GM23338 (cell line): ENCODE results near the gene TTC22. TPM values are rescaled to one million over a fixed set of nuclear protein-coding genes. Genes with fewer than 3 reads are reported as not detected.

Experiments used
- ATAC-seq: fragments of 200-7000 bp; cut with Tn5 transposase; 3 replicates; pipeline ENCODE4 v1.9.1; 2020
- DNase-seq: peaks from one replicate; pipeline ENCODE4 v3.0.0-alpha.2; 2015; ENCODE audit warnings: low spot score
- H2AFZ ChIP-seq: fragments of 200-600 bp; sonication (generic); 2 replicates; pipeline ENCODE4 v1.8.0; 2016; ENCODE audit warnings: antibody characterized with exemption, mild to moderate bottlenecking, moderate library complexity
- H3F3A ChIP-seq: fragments of 200-600 bp; sonication (generic); replicated peaks from 2 replicates; pipeline ENCODE4 v1.8.0; 2017; ENCODE audit warnings: antibody characterized with exemption, mixed run types, low read depth
- H3K27ac ChIP-seq: fragments of 200-600 bp; sonication (generic); 2 replicates; pipeline ENCODE4 v1.6.1; 2016; ENCODE audit warnings: low read depth
- H3K27me3 ChIP-seq: fragments of 200-600 bp; sonication (generic); 2 replicates; pipeline ENCODE4 v1.8.0; 2016; ENCODE audit warnings: mild to moderate bottlenecking, mixed run types, moderate library complexity; ENCODE audit not compliant: insufficient read depth
- H3K36me3 ChIP-seq: fragments of 200-600 bp; sonication (generic); 2 replicates; pipeline ENCODE4 v1.8.0; 2016; ENCODE audit warnings: mild to moderate bottlenecking; ENCODE audit not compliant: insufficient read depth
- H3K4me1 ChIP-seq: fragments of 200-600 bp; sonication (generic); 2 replicates; pipeline ENCODE4 v1.8.0; 2016; ENCODE audit warnings: mild to moderate bottlenecking, moderate library complexity; ENCODE audit not compliant: insufficient read depth
- H3K4me2 ChIP-seq: fragments of 200-600 bp; sonication (generic); 2 replicates; pipeline ENCODE4 v1.7.1; 2017; ENCODE audit warnings: mixed run types
- H3K4me3 ChIP-seq: fragments of 200-600 bp; sonication (generic); 2 replicates; pipeline ENCODE4 v1.6.1; 2016; ENCODE audit warnings: mixed run types
- H3K79me2 ChIP-seq: fragments of 200-600 bp; sonication (generic); replicated peaks from 2 replicates; pipeline ENCODE4 v1.8.0; 2017; ENCODE audit warnings: mild to moderate bottlenecking; ENCODE audit not compliant: insufficient read depth
- H3K9me2 ChIP-seq: fragments of 200-600 bp; sonication (generic); 2 replicates; pipeline ENCODE4 v1.8.0; 2017; ENCODE audit not compliant: insufficient read depth
- H4K20me1 ChIP-seq: fragments of 200-600 bp; sonication (generic); replicated peaks from 2 replicates; pipeline ENCODE4 v1.8.0; 2017; ENCODE audit warnings: mild to moderate bottlenecking; ENCODE audit not compliant: insufficient read depth
- H3K27ac Mint-ChIP-seq: 2 replicates; pipeline ENCODE4 v1.8.0; 2020; ENCODE audit warnings: inconsistent platforms, mild to moderate bottlenecking, moderate library complexity, mixed read lengths
- H3K27me3 Mint-ChIP-seq: 3 replicates; pipeline ENCODE4 v1.8.0; 2022; ENCODE audit warnings: low read depth, mild to moderate bottlenecking, moderate library complexity, mixed read lengths, inconsistent platforms; ENCODE audit not compliant: insufficient read depth, poor library complexity
- H3K36me3 Mint-ChIP-seq: 3 replicates; pipeline ENCODE4 v1.8.0; 2021; ENCODE audit warnings: low read depth, mild to moderate bottlenecking, inconsistent platforms, moderate library complexity, mixed read lengths
- H3K4me1 Mint-ChIP-seq: 3 replicates; pipeline ENCODE4 v1.8.0; 2020; ENCODE audit warnings: mild to moderate bottlenecking, inconsistent platforms, mixed read lengths
- H3K4me3 Mint-ChIP-seq: 3 replicates; pipeline ENCODE4 v1.8.0; 2021; ENCODE audit warnings: moderate library complexity, mild to moderate bottlenecking, inconsistent platforms, mixed read lengths
- H3K9me3 Mint-ChIP-seq: 3 replicates; pipeline ENCODE4 v1.8.0; 2020; ENCODE audit warnings: moderate library complexity, mild to moderate bottlenecking, inconsistent platforms, mixed read lengths
- CREB1 ChIP-seq: fragments of 250-450 bp; sonication (Bioruptor Pico); IDR thresholded peaks from 2 replicates; pipeline ENCODE4 v1.5.0; 2020; ENCODE audit warnings: low read depth, mild to moderate bottlenecking, moderate library complexity
- CTCF ChIP-seq, 2 experiments: fragments of 200-600 bp in 1 of 2; sonication (generic) in 1 of 2; conservative IDR thresholded peaks; 2 replicates each; pipeline versions ENCODE4 v1.5.1 to v1.6.1; 2016 to 2017; ENCODE audit warnings: antibody characterized with exemption in 2 of 2, low read depth in 2 of 2, mild to moderate bottlenecking in 2 of 2, moderate library complexity in 1 of 2
- ETS1 ChIP-seq: IDR thresholded peaks from 2 replicates; pipeline ENCODE4 v1.6.1; 2016; ENCODE audit warnings: antibody characterized with exemption
- EZH2 ChIP-seq: fragments of 200-600 bp; sonication (generic); IDR thresholded peaks from one replicate; pipeline ENCODE4 v1.8.0; 2017; ENCODE audit warnings: antibody characterized with exemption, mild to moderate bottlenecking, low read depth; ENCODE audit not compliant: unreplicated experiment
- EZH2phosphoT487 ChIP-seq: fragments of 200-600 bp; sonication (generic); IDR thresholded peaks from one replicate; pipeline ENCODE4 v1.8.1; 2018; ENCODE audit warnings: antibody characterized with exemption; ENCODE audit not compliant: unreplicated experiment
- JUNB ChIP-seq: IDR thresholded peaks from one replicate; pipeline ENCODE4 v1.6.1; 2016; ENCODE audit warnings: antibody characterized with exemption; ENCODE audit not compliant: unreplicated experiment
- NANOG ChIP-seq: IDR thresholded peaks from 2 replicates; pipeline ENCODE4 v1.6.1; 2016; ENCODE audit warnings: antibody characterized with exemption, borderline replicate concordance
- POLR2AphosphoS5 ChIP-seq: IDR thresholded peaks from 2 replicates; pipeline ENCODE4 v1.6.1; 2016; ENCODE audit warnings: antibody characterized with exemption, low read depth
- REST ChIP-seq: IDR thresholded peaks from one replicate; pipeline ENCODE4 v1.6.1; 2018; ENCODE audit warnings: antibody characterized with exemption; ENCODE audit not compliant: unreplicated experiment
- STAT1 ChIP-seq: IDR thresholded peaks from one replicate; pipeline ENCODE4 v1.6.1; 2016; ENCODE audit warnings: antibody characterized with exemption; ENCODE audit not compliant: unreplicated experiment
- ZNF331 ChIP-seq: fragments of 250-450 bp; sonication (Bioruptor Pico); IDR thresholded peaks from 2 replicates; pipeline ENCODE4 v1.5.0; 2020; ENCODE audit warnings: low read depth, mild to moderate bottlenecking, moderate library complexity
- polyA plus RNA-seq: library from polyadenylated mRNA; unstranded; fragments of >200 nt; fragmentation: Nextera tagmentation; extraction: Ambion mirVana; gene quantifications from 2 replicates; pipeline ENCODE4 v1.2.1, GENCODE V29; 2016
- total RNA-seq: library from RNA; depleted of rRNA; stranded (reverse); fragments of >200 nt; shearing (Covaris generic); gene quantifications from 2 replicates; pipeline ENCODE4 v1.2.3, GENCODE V29; 2014

TTC22 gene
- total and polyA plus RNA-seq, 2 experiments from 2014 or later, result 1.2 to 2.5 TPM

- Mint-ChIP-seq H3K4me1 (peaks cover 13% of the 10 kb centered on the region), H3K4me3 (no peak overlapping the region), H3K9me3 (no peaks in the 10 kb centered on the region; the same call in 1 of the 3 replicates), H3K36me3 (no peaks in the 10 kb centered on the region), H3K27me3 (peaks cover 2% of the 10 kb centered on the region), H3K27ac (no peak overlapping the region)
- H3K4me2 ChIP-seq, result no peak overlapping the region
- peaks cover 9% of the 10 kb centered on the region for H3K4me1 ChIP-seq
- H3K36me3 ChIP-seq, result no peaks in the 10 kb centered on the region
- no peak for TF ChIP-seq POLR2AphosphoS5
- TF ChIP-seq CTCF (conservative IDR thresholded peaks at IDR 0.05; ENCODE audit: low read depth in 2 of 2), result peak; percentile 22 to 56; a peak in 2 of 4 replicates
- H3K27me3 ChIP-seq, result no peaks in the 10 kb centered on the region
- DNase-seq (no peak), ATAC-seq (no peak)
- 0 out of 2 replicates have a peak, but pooled peaks cover 3% of the 10 kb centered on the region for H3F3A ChIP-seq
- H3K4me3 ChIP-seq, result no peak overlapping the region
- no peak overlapping the region for H3K27ac ChIP-seq
- H4K20me1 ChIP-seq, result no peaks in the 10 kb centered on the region
- no peak overlapping the region for H2AFZ ChIP-seq
- H3K79me2 ChIP-seq, result peaks cover 10% of the 10 kb centered on the region
- H3K9me2 ChIP-seq, result peaks cover 2% of the 10 kb centered on the region; the same call in 1 of the 2 replicates
Measured at GRCh38 chr1:54768093-54768492, 33.0 kb downstream of the TTC22 start.

GRCh38 chr1:54767526-54767925 lies 33.6 kb downstream of the TTC22 start:
- DNase-seq (no peak), ATAC-seq (no peak)
- Mint-ChIP-seq H3K4me3 (no peak overlapping the region), H3K27ac (no peak overlapping the region), H3K27me3 (no peaks in the 10 kb centered on the region), H3K36me3 (no peaks in the 10 kb centered on the region), H3K9me3 (no peaks in the 10 kb centered on the region; the same call in 2 of the 3 replicates), H3K4me1 (peaks cover 16% of the 10 kb centered on the region)
- Histone ChIP-seq H3K36me3 (no peaks in the 10 kb centered on the region), H3K27ac (no peak overlapping the region), H3K79me2 (peaks cover 15% of the 10 kb centered on the region), H3K27me3 (no peaks in the 10 kb centered on the region), H3F3A (0 out of 2 replicates have a peak, but pooled peaks cover 3% of the 10 kb centered on the region), H3K4me1 (peaks cover 9% of the 10 kb centered on the region), H3K4me3 (no peak overlapping the region), H2AFZ (no peak overlapping the region), H4K20me1 (no peaks in the 10 kb centered on the region), H3K9me2 (no peaks in the 10 kb centered on the region), H3K4me2 (no peak overlapping the region)
- no peak for TF ChIP-seq ZNF331
- no peak for TF ChIP-seq EZH2
- TF ChIP-seq CREB1 (CRISPR knock-in tag), result no peak
- TF ChIP-seq POLR2AphosphoS5, result no peak
- no peak for TF ChIP-seq NANOG
- no peak for TF ChIP-seq JUNB
- no peak for TF ChIP-seq ETS1
- no peak for TF ChIP-seq REST
- TF ChIP-seq EZH2phosphoT487, result no peak
- no peak for TF ChIP-seq CTCF (conservative IDR thresholded peaks at IDR 0.05; ENCODE audit: low read depth in 2 of 2)
- TF ChIP-seq STAT1, result no peak
